Measurements from ENCODE around the gene ZNF3. TPM values are rescaled to one million over a fixed set of nuclear protein-coding genes. Genes with fewer than 3 reads are reported as not detected.

Gene ZNF3
- total and polyA plus RNA-seq, 9 of the 15 experiments (the other 6 are each of a cell fraction or from before 2014, with no cell fraction given): 30.0 to 64.9 (median 51.5) TPM

DNA sequence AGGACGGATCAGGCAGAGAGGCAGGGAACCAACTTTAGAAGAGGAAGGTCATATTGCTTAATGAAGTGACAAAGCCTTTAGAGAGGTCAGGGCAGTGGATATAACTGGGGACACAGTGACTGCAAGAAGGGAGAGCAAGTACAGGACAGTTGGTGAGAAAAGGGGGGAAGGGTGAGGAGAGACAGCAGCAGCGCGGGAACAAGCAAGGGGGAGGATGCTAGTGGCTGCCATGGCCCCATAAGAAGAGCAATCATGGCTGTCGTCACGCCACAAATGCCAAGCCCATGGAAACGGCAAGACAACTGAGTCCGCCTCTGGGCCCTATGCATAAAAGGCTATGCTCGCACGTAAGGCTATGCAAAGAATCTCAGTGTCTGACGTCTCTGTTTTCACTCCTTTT is 9.1 kb downstream of the ZNF3 start:
- POLR2A ChIA-PET: interaction anchor here (0.6 to 5.3 kb wide), 4 partner anchors 8 to 273 kb away, joined by 3 to 32 read pairs (median 4); partner anchors contain the start of gene AP4M1
- in situ Hi-C loops (cut with MboI) (no loop called here), intact Hi-C loops (cut with micrococcal nuclease) (no loop called here)
- H3K9me3 ChIP-seq (replicated peaks; ENCODE audit: control insufficient read depth, insufficient read depth, low read depth, low read length): peaks cover 56% of the 10 kb centered on the region
- no peaks in the 10 kb centered on the region for H3K9me1 ChIP-seq (ENCODE audit: control insufficient read depth, insufficient read depth, low read length)
- FAIRE-seq (no peak), ATAC-seq (no peak), DNase-seq (ENCODE audit: extremely low read depth in 1 of 4, low spot score in 3 of 4) (no peak)
- H3K79me2 ChIP-seq (ENCODE audit: control insufficient read depth, insufficient read depth, low read length): peaks cover 10% of the 10 kb centered on the region
- no TSS peak for BruUV-seq (replicated peaks)
- no peak overlapping the region for H2AFZ ChIP-seq (ENCODE audit: low read depth, low read length)
- H3K9ac ChIP-seq (ENCODE audit: insufficient read depth in 1 of 2, low read depth in 2 of 2, low read length in 2 of 2): no peak overlapping the region
- H3K36me3 ChIP-seq (ENCODE audit: control insufficient read depth, insufficient read depth, low read length): peaks cover 84% of the 10 kb centered on the region
- no peaks in the 10 kb centered on the region for H4K20me1 ChIP-seq (replicated peaks; ENCODE audit: control insufficient read depth, insufficient read depth, low read length)
- CTCF ChIA-PET (ENCODE audit: low intra/inter-chr PET ratio): no interaction called here
- H3K27me3 ChIP-seq (ENCODE audit: control insufficient read depth in 2 of 2, insufficient read depth in 2 of 2, low read length in 2 of 2): no peaks in the 10 kb centered on the region
- H3K4me1 ChIP-seq (replicated peaks in 1 of 2; ENCODE audit: control insufficient read depth in 2 of 2, insufficient read depth in 2 of 2, low read length in 2 of 2): no peaks in the 10 kb centered on the region
- H3K4me2 ChIP-seq (ENCODE audit: insufficient read depth, low read length): no peak overlapping the region
- H3K27ac ChIP-seq (ENCODE audit: extremely low read depth, low read depth, low read length): no peak overlapping the region
- H3K4me3 ChIP-seq: no peak overlapping the region
- WGBS (ENCODE audit: insufficient coverage, low coverage, missing lambda C conversion rate): over 99% methylated on average over 10 of the region's 10 CpGs
- TF ChIP-seq, protein P1, sequence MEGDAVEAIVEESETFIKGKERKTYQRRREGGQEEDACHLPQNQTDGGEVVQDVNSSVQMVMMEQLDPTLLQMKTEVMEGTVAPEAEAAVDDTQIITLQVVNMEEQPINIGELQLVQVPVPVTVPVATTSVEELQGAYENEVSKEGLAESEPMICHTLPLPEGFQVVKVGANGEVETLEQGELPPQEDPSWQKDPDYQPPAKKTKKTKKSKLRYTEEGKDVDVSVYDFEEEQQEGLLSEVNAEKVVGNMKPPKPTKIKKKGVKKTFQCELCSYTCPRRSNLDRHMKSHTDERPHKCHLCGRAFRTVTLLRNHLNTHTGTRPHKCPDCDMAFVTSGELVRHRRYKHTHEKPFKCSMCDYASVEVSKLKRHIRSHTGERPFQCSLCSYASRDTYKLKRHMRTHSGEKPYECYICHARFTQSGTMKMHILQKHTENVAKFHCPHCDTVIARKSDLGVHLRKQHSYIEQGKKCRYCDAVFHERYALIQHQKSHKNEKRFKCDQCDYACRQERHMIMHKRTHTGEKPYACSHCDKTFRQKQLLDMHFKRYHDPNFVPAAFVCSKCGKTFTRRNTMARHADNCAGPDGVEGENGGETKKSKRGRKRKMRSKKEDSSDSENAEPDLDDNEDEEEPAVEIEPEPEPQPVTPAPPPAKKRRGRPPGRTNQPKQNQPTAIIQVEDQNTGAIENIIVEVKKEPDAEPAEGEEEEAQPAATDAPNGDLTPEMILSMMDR (IDR thresholded peaks at IDR 0.05 in 2 of 3, conservative IDR thresholded peaks at IDR 0.05 in 1 of 3; ENCODE audit: insufficient read depth in 2 of 3, low read depth in 1 of 3, low read length in 3 of 3): no peak
- TF ChIP-seq NCOA6 (IDR thresholded peaks at IDR 0.05) (no peak), SUPT5H (IDR thresholded peaks at IDR 0.05) (peak; percentile 41; the same call in 1 of the 2 replicates), COPS2 (conservative IDR thresholded peaks at IDR 0.05) (no peak), RFX1 (IDR thresholded peaks at IDR 0.05) (no peak), FOXP1 (CRISPR knock-in tag; IDR thresholded peaks at IDR 0.05) (no peak), ZNF274 (IDR thresholded peaks at IDR 0.05; ENCODE audit: borderline replicate concordance, low read depth, low read length) (no peak), HOXB6 (CRISPR knock-in tag; IDR thresholded peaks at IDR 0.05; ENCODE audit: borderline replicate concordance) (no peak), OTX1 (CRISPR knock-in tag; IDR thresholded peaks at IDR 0.05) (0 out of 2 replicates have a peak, but pooled peaks have one; percentile 21), POLR2H (tag; IDR thresholded peaks at IDR 0.05; ENCODE audit: low read depth) (no peak), RBFOX2 (IDR thresholded peaks at IDR 0.05; ENCODE audit: low read depth, low read length) (0 out of 2 replicates have a peak, but pooled peaks have one; percentile 23)
- TF ChIP-seq, protein P2, sequence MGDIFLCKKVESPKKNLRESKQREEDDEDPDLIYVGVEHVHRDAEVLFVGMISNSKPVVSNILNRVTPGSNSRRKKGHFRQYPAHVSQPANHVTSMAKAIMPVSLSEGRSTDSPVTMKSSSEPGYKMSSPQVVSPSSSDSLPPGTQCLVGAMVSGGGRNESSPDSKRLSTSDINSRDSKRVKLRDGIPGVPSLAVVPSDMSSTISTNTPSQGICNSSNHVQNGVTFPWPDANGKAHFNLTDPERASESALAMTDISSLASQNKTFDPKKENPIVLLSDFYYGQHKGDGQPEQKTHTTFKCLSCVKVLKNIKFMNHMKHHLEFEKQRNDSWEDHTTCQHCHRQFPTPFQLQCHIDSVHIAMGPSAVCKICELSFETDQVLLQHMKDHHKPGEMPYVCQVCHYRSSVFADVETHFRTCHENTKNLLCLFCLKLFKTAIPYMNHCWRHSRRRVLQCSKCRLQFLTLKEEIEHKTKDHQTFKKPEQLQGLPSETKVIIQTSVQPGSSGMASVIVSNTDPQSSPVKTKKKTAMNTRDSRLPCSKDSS (IDR thresholded peaks at IDR 0.05; ENCODE audit: low read depth, partially characterized antibody): no peak
- TF ChIP-seq, protein P3, sequence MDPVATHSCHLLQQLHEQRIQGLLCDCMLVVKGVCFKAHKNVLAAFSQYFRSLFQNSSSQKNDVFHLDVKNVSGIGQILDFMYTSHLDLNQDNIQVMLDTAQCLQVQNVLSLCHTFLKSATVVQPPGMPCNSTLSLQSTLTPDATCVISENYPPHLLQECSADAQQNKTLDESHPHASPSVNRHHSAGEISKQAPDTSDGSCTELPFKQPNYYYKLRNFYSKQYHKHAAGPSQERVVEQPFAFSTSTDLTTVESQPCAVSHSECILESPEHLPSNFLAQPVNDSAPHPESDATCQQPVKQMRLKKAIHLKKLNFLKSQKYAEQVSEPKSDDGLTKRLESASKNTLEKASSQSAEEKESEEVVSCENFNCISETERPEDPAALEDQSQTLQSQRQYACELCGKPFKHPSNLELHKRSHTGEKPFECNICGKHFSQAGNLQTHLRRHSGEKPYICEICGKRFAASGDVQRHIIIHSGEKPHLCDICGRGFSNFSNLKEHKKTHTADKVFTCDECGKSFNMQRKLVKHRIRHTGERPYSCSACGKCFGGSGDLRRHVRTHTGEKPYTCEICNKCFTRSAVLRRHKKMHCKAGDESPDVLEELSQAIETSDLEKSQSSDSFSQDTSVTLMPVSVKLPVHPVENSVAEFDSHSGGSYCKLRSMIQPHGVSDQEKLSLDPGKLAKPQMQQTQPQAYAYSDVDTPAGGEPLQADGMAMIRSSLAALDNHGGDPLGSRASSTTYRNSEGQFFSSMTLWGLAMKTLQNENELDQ (CRISPR knock-in tag; IDR thresholded peaks at IDR 0.05; ENCODE audit: borderline replicate concordance): no peak
- TF ChIP-seq, protein P4, sequence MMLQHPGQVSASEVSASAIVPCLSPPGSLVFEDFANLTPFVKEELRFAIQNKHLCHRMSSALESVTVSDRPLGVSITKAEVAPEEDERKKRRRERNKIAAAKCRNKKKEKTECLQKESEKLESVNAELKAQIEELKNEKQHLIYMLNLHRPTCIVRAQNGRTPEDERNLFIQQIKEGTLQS (IDR thresholded peaks at IDR 0.05): no peak
- TF ChIP-seq, protein P4 (CRISPR knock-in tag; conservative IDR thresholded peaks at IDR 0.05): no peak
